GM12878 (cell line): ENCODE data around the gene FKBP9. TPM values are rescaled to one million over a fixed set of nuclear protein-coding genes. Genes with fewer than 3 reads are reported as not detected.

Source experiments
- ATAC-seq: fragments of 200-7000 bp; cut with Tn5 transposase; 3 replicates; pipeline ENCODE4 v1.9.1; 2020; ENCODE audit warnings: mild to moderate bottlenecking, moderate library complexity
- BruUV-seq: library from RNA; stranded (reverse); fragments of 400-500 nt; replicated peaks from 2 replicates; lab custom pipeline; 2021; lab: Mats Ljungman, UMichigan
- CTCF ChIA-PET: fragments of 300-600 bp; sonication (Branson Sonifier 250); formaldehyde crosslinking; extraction: SDS; loops from one replicate; lab custom pipeline; 2021; ENCODE audit warnings: inconsistent platforms; lab: Yijun Ruan, JAX
- POLR2A ChIA-PET: fragments of 350-600 bp; formaldehyde crosslinking; extraction: SDS; loops from one replicate; lab custom pipeline; 2021; ENCODE audit warnings: inconsistent platforms; lab: Charles Lee
- RAD21 ChIA-PET: fragments of 300-600 bp; sonication (Branson Sonifier 250); formaldehyde crosslinking; loops from one replicate; lab custom pipeline; 2023; ENCODE audit warnings: antibody characterized with exemption; ENCODE audit not compliant: unreplicated experiment; lab: Charles Lee
- SMC1A ChIA-PET: fragments of 300-600 bp; sonication (Branson Sonifier 250); formaldehyde crosslinking; loops from one replicate; lab custom pipeline; 2023; ENCODE audit not compliant: unreplicated experiment, uncharacterized antibody; lab: Charles Lee
- DNase-seq: peaks from one replicate; pipeline ENCODE4 v3.0.0-alpha.2; 2011; ENCODE audit warnings: low read depth, low spot score
- FAIRE-seq: peaks from 3 replicates; lab custom pipeline; 2011; peaks lifted over from hg19 to GRCh38; lab: Jason Lieb, UNC
- H2AFZ ChIP-seq: 2 replicates; pipeline ENCODE4 v1.6.0; 2011; ENCODE audit warnings: low read depth, low read length, control low read depth; ENCODE audit not compliant: control insufficient read depth
- H3K27ac ChIP-seq: 2 replicates; pipeline ENCODE4 v1.5.1; 2011; ENCODE audit warnings: control low read depth; ENCODE audit not compliant: control insufficient read depth, insufficient read depth
- H3K27me3 ChIP-seq, 2 experiments: replicated peaks in 1 of 2; 2 replicates each; pipeline versions ENCODE4 v1.6.0 to v1.6.1; 2011; ENCODE audit warnings: low read length in 1 of 2; ENCODE audit not compliant: control insufficient read depth in 2 of 2, insufficient read depth in 2 of 2
- H3K36me3 ChIP-seq, 2 experiments: 2 replicates each; pipeline ENCODE4 v1.5.1; 2011; ENCODE audit warnings: low read length in 1 of 2; ENCODE audit not compliant: control insufficient read depth in 2 of 2, insufficient read depth in 2 of 2
- H3K4me1 ChIP-seq: 2 replicates; pipeline ENCODE4 v1.6.1; 2011; ENCODE audit warnings: mild to moderate bottlenecking, low read length, moderate library complexity, mixed read lengths; ENCODE audit not compliant: control insufficient read depth, insufficient read depth
- H3K4me2 ChIP-seq: 2 replicates; pipeline ENCODE4 v1.6.0; 2011; ENCODE audit warnings: control low read depth; ENCODE audit not compliant: control insufficient read depth, insufficient read depth
- H3K4me3 ChIP-seq: fragments of 200-600 bp; sonication (generic); 2 replicates; pipeline ENCODE4 v1.5.1; 2016
- H3K79me2 ChIP-seq: 2 replicates; pipeline ENCODE4 v1.6.0; 2011; ENCODE audit warnings: low read length; ENCODE audit not compliant: control insufficient read depth, insufficient read depth
- H3K9ac ChIP-seq: 2 replicates; pipeline ENCODE4 v1.8.0; 2011; ENCODE audit warnings: low read length, control low read depth, mixed read lengths; ENCODE audit not compliant: control insufficient read depth, insufficient read depth
- H3K9me3 ChIP-seq: replicated peaks from 3 replicates; pipeline ENCODE4 v1.5.1; 2011; ENCODE audit warnings: mild to moderate bottlenecking, low read length; ENCODE audit not compliant: control insufficient read depth, insufficient read depth
- H4K20me1 ChIP-seq: 2 replicates; pipeline ENCODE4 v1.6.0; 2011; ENCODE audit not compliant: control insufficient read depth, insufficient read depth
- ATF7 ChIP-seq: fragments of 450-650 bp; IDR thresholded peaks from 2 replicates; pipeline ENCODE4 v1.6.1; 2016; ENCODE audit warnings: low read depth, mild to moderate bottlenecking
- BMI1 ChIP-seq: fragments of 450-650 bp; IDR thresholded peaks from 2 replicates; pipeline ENCODE4 v1.6.1; 2016; ENCODE audit warnings: mild to moderate bottlenecking, moderate library complexity, borderline replicate concordance
- CBX3 ChIP-seq: fragments of 200-600 bp; sonication (generic); IDR thresholded peaks from 2 replicates; pipeline ENCODE4 v1.6.1; 2016; ENCODE audit warnings: low read depth, borderline replicate concordance
- CBX5 ChIP-seq: sonication (generic); IDR thresholded peaks from 2 replicates; pipeline ENCODE4 v1.6.1; 2016; ENCODE audit warnings: low read depth, moderate library complexity, mild to moderate bottlenecking, inconsistent platforms
- FOXK2 ChIP-seq: fragments of 450-650 bp; IDR thresholded peaks from 2 replicates; pipeline ENCODE4 v1.6.1; 2017; ENCODE audit warnings: mild to moderate bottlenecking, moderate library complexity
- HDAC6 ChIP-seq: fragments of 200-600 bp; sonication (generic); IDR thresholded peaks from one replicate; pipeline ENCODE4 v1.8.0; 2017; ENCODE audit warnings: antibody characterized with exemption; ENCODE audit not compliant: unreplicated experiment
- PAX8 ChIP-seq: fragments of 450-650 bp; IDR thresholded peaks from 2 replicates; pipeline ENCODE4 v1.6.1; 2017; ENCODE audit warnings: mild to moderate bottlenecking, moderate library complexity
- POU2F2 ChIP-seq: IDR thresholded peaks from 3 replicates; pipeline ENCODE4 v1.6.1; 2011; ENCODE audit warnings: low read depth, mild to moderate bottlenecking, low read length, borderline replicate concordance
- TARDBP ChIP-seq: IDR thresholded peaks from 2 replicates; pipeline ENCODE4 v1.6.1; 2016; ENCODE audit warnings: borderline replicate concordance
- TBL1XR1 ChIP-seq: IDR thresholded peaks from 2 replicates; pipeline ENCODE4 v1.6.1; 2012; ENCODE audit warnings: low read depth, low read length, improper control_type of control experiment
- ZNF207 ChIP-seq: fragments of 450-650 bp; IDR thresholded peaks from 2 replicates; pipeline ENCODE4 v1.6.1; 2014; ENCODE audit warnings: antibody characterized with exemption, mild to moderate bottlenecking, borderline replicate concordance
- ZNF24 ChIP-seq: fragments of 450-650 bp; IDR thresholded peaks from 2 replicates; pipeline ENCODE4 v1.6.1; 2017; ENCODE audit warnings: antibody characterized with exemption, mild to moderate bottlenecking
- ZNF384 ChIP-seq: IDR thresholded peaks from 2 replicates; pipeline ENCODE4 v1.6.1; 2012; ENCODE audit warnings: low read depth, mild to moderate bottlenecking, low read length, improper control_type of control experiment, borderline replicate concordance
- ZNF622 ChIP-seq: fragments of 450-650 bp; IDR thresholded peaks from 2 replicates; pipeline ENCODE4 v1.6.1; 2017; ENCODE audit warnings: mild to moderate bottlenecking, inconsistent platforms
- WGBS: methylation state at CpG from one replicate; pipeline ENCODE4 v1.1.6; 2016; ENCODE audit warnings: low lambda C conversion rate; ENCODE audit not compliant: insufficient replicate concordance, insufficient coverage; ENCODE audit errors: missing lambda C conversion rate; 5-methylcytosine and 5-hydroxymethylcytosine counted together
- in situ Hi-C: fragments of 300-500 bp; cut with MboI; formaldehyde crosslinking; loops from 9 replicates; pipeline ENCODE4 v1.14.3; 2018; ENCODE audit warnings: mixed read lengths
- intact Hi-C: fragments of 100-400 bp; cut with micrococcal nuclease; formaldehyde crosslinking; loops from one replicate; pipeline ENCODE4 v1.14.2; 2022; ENCODE audit not compliant: unreplicated experiment
- polyA plus RNA-seq, 11 experiments: library from polyadenylated mRNA; depleted of rRNA in 4 of 11; unstranded in 6 of 11; stranded (reverse) in 5 of 11; fragments of >200 nt; fragmentation: Nextera tagmentation in 4 of 11; fragmentation: Illumina TruSeq in 1 of 11; extraction: Ambion mirVana in 4 of 11; extraction: Trizol in 1 of 11; gene quantifications; 1 replicate in 1 of 11; 2 replicates in 10 of 11; pipeline versions ENCODE4 v1.2.1 to v1.2.3, GENCODE V29; 2011 to 2016; ENCODE audit warnings: inconsistent platforms in 2 of 11, missing spikeins in 2 of 11, low read depth in 1 of 11
- total RNA-seq, 4 experiments: library from RNA; depleted of rRNA in 3 of 4; stranded (reverse); fragments of >200 nt in 3 of 4; fragmentation: Illumina TruSeq in 1 of 4; extraction: Trizol in 1 of 4; gene quantifications; 2 replicates each; pipeline versions ENCODE4 v1.2.1 to v1.2.3, GENCODE V29; 2013 to 2021
- TF ChIP-seq, protein P1 (sequence below): fragments of 150-350 bp; IDR thresholded peaks from 2 replicates; pipeline ENCODE4 v1.6.1; 2016; ENCODE audit warnings: low read depth, low read length
- TF ChIP-seq, protein P2 (sequence below): IDR thresholded peaks from 2 replicates; pipeline ENCODE4 v1.6.1; 2012; ENCODE audit warnings: low read depth, low read length, improper control_type of control experiment

Gene FKBP9
- total and polyA plus RNA-seq, 10 of the 15 experiments (the other 5 are each of a cell fraction or from before 2014, with no cell fraction given): 0.04 to 6.6 (median 2.6) TPM

DNA sequence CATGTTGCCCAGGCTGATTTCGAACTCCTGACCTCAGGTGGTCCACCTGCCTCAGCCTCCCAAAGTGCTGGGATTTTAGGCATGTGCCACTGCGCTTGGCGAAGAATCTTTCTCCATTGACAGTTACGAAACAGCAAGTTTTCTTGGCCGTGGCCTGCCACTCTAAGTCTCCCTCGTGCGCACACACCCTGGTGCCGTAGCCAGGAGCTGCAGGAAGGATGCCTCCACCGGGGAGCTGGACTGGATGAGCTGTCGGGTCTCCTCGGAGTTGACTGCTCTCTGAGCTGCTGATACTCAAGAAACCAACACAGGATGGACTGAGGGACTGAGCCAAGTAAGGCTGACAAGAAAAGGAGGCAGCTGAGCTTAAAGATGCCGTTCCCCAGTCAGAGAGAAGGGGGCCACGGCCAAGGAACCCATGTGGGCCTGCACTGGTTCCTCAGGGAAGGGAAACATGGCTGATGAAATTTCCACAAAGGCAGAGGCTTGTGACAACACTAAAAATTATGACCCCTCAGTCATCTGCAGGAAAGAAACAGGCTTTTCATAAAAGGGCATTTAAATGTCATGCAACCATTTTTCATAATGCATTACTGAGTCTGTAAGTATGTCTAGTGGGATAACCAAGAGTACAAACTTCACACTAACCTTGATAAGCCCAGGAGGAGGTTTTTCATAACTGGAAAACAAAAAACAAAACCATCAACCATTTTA lies 27.7 kb upstream of the FKBP9 start:
- ATAC-seq: no peak
- SMC1A ChIA-PET: no interaction called here

More for the DNA sequence above, 27.7 kb upstream of the FKBP9 start:
- no peaks in the 10 kb centered on the region for H3K79me2 ChIP-seq
- POLR2A ChIA-PET: no interaction called here
- peaks cover 0 to 3% of the 10 kb centered on the region in 2 experiments; a peak in 1 of 4 replicates for H3K36me3 ChIP-seq
- 80% methylated on average over 13 of the region's 13 CpGs for WGBS
- TF ChIP-seq CBX3 (no peak), ZNF622 (no peak), BMI1 (no peak), TBL1XR1 (no peak), ZNF24 (no peak), HDAC6 (no peak), POU2F2 (no peak), PAX8 (no peak), ATF7 (no peak), ZNF207 (no peak), FOXK2 (no peak), TARDBP (no peak), CBX5 (no peak), ZNF384 (no peak)
- TF ChIP-seq, protein P1, sequence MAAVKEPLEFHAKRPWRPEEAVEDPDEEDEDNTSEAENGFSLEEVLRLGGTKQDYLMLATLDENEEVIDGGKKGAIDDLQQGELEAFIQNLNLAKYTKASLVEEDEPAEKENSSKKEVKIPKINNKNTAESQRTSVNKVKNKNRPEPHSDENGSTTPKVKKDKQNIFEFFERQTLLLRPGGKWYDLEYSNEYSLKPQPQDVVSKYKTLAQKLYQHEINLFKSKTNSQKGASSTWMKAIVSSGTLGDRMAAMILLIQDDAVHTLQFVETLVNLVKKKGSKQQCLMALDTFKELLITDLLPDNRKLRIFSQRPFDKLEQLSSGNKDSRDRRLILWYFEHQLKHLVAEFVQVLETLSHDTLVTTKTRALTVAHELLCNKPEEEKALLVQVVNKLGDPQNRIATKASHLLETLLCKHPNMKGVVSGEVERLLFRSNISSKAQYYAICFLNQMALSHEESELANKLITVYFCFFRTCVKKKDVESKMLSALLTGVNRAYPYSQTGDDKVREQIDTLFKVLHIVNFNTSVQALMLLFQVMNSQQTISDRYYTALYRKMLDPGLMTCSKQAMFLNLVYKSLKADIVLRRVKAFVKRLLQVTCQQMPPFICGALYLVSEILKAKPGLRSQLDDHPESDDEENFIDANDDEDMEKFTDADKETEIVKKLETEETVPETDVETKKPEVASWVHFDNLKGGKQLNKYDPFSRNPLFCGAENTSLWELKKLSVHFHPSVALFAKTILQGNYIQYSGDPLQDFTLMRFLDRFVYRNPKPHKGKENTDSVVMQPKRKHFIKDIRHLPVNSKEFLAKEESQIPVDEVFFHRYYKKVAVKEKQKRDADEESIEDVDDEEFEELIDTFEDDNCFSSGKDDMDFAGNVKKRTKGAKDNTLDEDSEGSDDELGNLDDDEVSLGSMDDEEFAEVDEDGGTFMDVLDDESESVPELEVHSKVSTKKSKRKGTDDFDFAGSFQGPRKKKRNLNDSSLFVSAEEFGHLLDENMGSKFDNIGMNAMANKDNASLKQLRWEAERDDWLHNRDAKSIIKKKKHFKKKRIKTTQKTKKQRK: no peak
- TF ChIP-seq, protein P2, sequence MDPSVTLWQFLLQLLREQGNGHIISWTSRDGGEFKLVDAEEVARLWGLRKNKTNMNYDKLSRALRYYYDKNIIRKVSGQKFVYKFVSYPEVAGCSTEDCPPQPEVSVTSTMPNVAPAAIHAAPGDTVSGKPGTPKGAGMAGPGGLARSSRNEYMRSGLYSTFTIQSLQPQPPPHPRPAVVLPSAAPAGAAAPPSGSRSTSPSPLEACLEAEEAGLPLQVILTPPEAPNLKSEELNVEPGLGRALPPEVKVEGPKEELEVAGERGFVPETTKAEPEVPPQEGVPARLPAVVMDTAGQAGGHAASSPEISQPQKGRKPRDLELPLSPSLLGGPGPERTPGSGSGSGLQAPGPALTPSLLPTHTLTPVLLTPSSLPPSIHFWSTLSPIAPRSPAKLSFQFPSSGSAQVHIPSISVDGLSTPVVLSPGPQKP: no peak
- RAD21 ChIA-PET: no interaction called here
- no peak for FAIRE-seq
- H3K9me3 ChIP-seq: no peaks in the 10 kb centered on the region
- no peak for DNase-seq
- H3K27ac ChIP-seq: no peak overlapping the region
- H3K27me3 ChIP-seq: no peaks in the 10 kb centered on the region; a peak in 1 of 4 replicates
- in situ Hi-C loops (no loop called here), intact Hi-C loops (no loop called here)
- no TSS peak for BruUV-seq
- no peaks in the 10 kb centered on the region for H4K20me1 ChIP-seq
- H3K4me2 ChIP-seq: no peak overlapping the region
- no peaks in the 10 kb centered on the region; the same call in 1 of the 2 replicates for H3K4me1 ChIP-seq
- H3K4me3 ChIP-seq: no peak overlapping the region
- H2AFZ ChIP-seq: no peak overlapping the region
- H3K9ac ChIP-seq: no peak overlapping the region
- CTCF ChIA-PET: interaction anchor here (1.7 kb wide), 1 partner anchor 83 kb away, joined by 9 read pairs; no protein-coding TSS in a partner anchor
